NCI-H510A treated with DMSO at 0.1 percent for 48 hours (cell line): ENCODE measurements around the gene INPP5B.
"Not testable (repeated sequence)": the region's sequence is repeated elsewhere in the genome, so short reads cannot be mapped to it uniquely, and the experiment has no call there.

Experiments used
- DNase-seq: peaks from one replicate; lab custom pipeline; 2025; lab: John Stamatoyannopoulos, UW

INPP5B gene

DNA sequence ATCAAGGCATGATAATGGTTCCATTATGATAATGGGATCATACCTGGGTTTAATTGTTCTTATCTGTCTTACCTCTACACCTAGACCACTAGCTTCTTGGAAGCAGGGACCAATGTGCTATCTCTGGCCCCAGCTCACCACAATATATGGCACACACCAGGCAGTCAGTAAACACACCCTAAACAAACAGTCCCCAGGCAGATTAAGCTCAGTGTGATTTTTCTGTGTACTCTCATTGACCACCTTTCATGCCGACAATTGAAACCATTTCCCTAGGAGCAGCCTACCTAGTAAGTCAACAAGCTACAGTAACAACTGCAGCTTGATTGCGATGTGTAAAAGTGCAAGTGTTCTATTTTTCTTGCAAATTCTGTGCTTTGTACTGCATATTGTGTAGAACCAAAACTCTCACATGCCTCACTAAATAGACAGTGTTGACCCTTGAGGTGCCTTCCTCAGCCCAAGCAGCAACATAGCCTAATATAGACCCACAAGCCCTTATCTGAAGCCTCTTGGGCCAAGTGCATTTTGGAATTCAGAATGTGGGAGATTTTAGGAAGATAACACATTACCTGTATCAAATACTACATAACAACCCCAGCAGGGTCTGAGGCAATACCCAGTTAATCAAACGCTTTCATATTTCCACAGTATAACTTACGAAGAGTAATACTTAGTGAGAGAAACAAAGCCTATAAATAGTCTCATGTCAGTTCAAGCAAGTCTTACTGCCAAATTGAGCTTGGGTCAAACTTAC is 32.0 kb downstream of the INPP5B start:
- no peak for DNase-seq

DNA sequence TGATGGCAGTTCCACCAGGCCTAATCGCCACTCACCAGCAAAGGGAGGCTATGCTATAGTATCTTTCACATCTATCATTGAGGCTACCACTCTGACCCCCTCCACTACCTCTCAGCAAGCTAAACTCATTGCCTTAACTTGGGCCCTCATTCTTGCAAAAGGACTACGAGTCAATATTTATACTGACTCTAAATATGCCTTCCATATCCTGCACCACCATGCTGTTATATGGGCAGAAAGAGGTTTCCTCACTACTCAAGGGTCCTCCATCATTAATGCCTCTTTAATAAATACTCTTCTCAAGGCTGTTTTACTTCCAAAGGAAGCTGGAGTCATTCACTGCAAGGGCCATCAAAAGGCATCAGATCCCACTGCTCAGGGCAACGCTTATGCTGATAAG is 35.4 kb downstream of the INPP5B start:
- DNase-seq = not testable (repeated sequence)

DNA sequence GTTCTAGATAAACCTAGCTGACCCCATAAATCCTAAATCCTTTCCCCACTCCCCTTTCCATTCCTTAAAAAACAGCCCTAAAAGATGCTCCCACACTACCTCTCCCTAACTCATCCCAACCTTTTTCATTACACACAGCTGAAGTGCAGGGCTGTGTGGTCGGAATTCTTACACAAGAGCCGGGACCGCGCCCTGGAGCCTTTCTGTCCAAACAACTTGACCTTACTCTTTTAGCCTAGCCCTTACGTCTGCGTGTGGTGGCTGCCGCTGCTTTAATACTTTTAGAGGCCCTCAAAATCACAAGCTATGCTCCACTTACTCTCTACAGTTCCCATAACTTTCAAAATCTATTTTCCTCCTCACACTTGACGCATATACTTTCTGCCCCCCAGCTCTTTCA is 36.0 kb downstream of the INPP5B start:
- not testable (repeated sequence) for DNase-seq

GRCh38 chr1:37908531-37908930 is 38.3 kb downstream of the INPP5B start:
- not testable (repeated sequence) for DNase-seq

DNA sequence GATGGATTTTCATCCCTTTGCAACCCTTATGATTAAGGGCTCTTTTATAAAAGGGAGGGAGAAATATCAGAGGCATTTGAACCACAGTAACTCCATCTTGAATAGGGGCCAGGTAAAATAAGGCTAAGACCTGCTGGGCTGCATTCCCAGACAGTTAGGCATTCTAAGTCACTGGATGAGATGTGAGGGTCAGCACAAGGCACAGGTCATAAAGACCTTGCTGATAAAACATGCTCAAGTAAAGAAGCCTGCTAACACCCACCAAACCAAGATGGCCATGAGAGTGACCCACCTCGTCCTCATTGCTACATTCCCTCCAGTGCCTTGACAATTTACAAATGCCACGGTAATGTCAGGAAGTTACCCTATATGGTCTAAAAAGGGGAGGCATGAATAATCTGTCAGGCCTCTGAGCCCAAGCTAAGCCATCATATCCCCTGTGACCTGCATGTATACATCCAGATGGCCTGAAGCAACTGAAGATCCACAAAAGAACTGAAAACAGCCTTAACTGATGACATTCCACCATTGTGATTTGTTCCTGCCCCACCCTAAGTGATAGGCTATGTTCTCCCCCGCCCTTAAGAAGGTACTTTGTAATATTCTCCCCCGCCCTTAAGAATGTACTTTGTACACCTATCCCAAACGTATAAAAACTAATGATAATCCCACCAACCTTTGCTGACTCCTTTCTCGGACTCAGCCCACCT is 39.3 kb downstream of the INPP5B start:
- not testable (repeated sequence) for DNase-seq

DNA sequence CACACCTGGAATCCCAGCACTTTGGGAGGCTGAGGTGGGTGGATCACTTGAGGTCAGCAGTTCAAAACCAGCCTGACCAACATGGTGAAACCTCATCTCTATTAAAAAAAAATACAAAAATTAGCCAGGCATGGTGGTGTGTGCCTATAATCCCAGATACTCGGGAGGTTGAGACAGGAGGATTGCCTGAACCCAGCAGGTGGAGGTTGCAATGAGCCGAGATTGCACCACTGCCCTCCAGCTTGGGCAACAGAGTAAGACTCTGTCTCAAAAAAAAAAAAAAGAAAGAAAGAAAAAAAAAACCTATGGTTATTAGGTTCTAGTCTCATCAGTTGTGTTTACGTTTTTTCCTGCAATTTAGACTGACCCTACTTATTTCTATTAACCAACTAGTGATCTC is 40.3 kb downstream of the INPP5B start:
- not testable (repeated sequence) for DNase-seq

DNA sequence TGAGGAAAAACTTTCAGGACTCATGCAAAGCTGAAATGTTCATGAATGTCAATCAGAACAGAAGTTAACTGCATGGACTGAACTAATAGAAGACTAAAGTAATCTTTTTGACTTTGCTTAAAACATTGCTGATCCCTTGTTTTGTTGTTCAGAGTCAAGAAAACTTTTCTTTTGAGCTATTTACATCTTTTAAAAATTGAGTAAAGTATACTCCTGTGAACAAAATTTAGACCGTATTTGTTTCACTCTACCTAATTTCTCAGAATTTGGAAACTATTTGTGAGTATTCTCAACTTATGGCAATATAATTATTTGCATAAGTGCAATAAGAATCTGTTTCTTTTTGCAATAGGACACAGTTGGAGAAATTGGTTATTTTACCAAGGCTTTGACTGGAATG is 41.1 kb downstream of the INPP5B start:
- no peak for DNase-seq

DNA sequence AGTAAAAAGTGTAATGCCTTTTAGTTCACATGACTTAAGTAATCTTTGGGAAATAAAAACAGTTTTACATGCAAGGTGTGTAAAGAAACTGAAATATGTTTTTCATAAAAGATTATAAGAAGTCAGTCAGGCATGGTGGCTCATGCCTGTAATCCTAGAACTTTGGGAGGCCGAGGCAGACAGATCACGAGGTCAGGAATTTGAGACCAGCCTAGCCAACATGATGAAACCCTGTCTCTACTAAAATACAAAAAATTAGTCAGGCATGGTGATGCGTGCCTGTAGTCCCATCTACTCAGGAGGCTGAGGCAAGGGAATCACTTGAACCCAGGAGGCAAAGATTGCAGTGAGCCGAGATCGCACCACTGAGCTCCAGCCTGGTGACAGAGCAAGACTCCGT is 42.9 kb downstream of the INPP5B start:
- not testable (repeated sequence) for DNase-seq

GRCh38 chr1:37902983-37903382 is 43.9 kb downstream of the INPP5B start:
- no peak for DNase-seq

DNA sequence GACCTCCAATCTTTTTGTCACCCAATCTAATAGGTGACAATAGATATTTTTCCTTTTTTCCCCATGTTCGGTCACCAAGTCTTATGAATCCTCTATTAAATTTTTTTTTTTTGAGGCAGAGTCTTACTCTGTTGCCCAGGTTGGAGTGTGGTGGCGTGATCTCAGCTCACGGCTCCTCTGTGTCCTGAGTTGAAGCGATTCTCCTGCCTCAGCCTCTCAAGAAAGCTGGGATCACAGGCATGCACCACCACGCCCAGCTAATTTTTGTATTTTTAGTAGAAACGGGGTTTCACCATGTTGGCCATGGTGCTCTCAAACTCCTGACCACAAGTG is 45.0 kb downstream of the INPP5B start:
- no peak for DNase-seq

- no peak for DNase-seq
Measured at GRCh38 chr1:37901191-37901892, 45.5 kb downstream of the INPP5B start.

- DNase-seq = not testable (repeated sequence)
Measured at GRCh38 chr1:37897563-37897962, 49.3 kb downstream of the INPP5B start.

DNA sequence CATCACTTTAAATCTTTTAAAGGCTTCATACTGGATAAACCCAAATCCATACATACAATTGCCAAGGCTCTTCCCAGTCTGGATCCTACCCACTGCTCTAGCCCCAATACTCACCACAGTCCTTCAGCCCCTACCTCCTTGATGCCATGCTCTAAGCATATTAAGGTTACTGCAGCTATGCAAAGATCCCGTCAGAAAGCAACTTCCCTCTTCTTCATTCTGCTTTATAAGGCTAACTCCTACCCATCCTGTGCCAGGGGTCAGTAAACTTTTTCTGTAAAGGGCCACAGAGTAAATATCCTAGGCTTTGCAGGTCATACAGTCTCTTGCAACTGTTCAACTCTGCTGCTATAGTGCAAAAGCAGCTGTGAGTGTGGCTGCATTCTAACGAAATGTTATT is 53.2 kb downstream of the INPP5B start:
- no peak for DNase-seq

- no peak for DNase-seq
Measured at GRCh38 chr1:37892151-37893047, 54.5 kb downstream of the INPP5B start.

DNA sequence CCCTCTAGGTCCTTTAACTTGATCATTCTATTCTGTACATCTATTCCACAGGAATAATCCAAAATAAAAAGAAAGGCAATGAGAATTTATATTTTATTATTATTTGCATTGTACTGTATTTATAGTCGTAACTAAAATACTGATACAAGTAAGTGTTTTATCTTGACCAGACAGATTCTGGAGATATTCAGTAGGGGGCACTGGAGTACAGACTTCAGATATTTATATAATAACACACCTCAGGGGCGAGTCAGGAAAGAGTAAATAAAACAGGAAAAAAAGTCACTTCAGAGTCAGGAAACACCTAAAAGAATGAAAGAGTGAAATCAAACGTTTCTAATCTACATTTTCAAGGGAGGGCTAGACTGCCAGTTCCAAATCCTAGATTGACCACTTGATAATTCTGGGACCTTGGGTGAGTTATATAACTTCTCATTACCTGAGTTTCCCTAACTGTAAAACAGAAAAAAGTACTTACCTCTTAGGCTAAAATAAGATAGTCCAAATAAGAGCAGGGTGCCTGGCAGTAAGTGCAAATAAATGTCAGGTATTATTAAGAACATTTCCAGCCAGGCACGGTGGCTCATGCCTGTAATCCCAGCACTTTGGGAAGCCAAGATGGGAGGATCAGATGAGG is 56.4 kb downstream of the INPP5B start:
- peak; percentile 98 for DNase-seq

- no peak for DNase-seq
Measured at GRCh38 chr1:37888022-37888700, 58.7 kb downstream of the INPP5B start.

GRCh38 chr1:37884145-37884544 is 62.7 kb downstream of the INPP5B start:
- no peak for DNase-seq

- no peak for DNase-seq
Measured at GRCh38 chr1:37883671-37884070, 63.2 kb downstream of the INPP5B start.

DNA sequence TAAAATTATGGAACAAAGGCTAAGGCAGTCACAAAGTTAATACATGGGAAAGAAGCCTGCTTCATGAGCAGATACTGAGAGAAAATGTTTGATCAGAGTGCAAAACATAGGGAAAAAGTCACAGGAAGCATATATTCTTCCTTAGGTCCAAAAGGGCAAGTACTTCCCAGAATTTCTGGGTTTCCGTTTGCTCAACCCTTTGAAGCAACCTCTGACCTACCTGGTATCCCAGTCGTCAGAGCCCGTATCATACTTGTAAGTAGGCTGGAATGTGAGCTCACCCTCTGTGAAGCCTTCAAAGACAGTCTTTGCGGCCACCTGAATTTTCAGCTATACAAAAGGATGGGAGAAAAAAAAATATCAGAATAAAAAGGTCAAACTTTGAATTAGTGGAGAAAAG is 67.0 kb downstream of the INPP5B start:
- DNase-seq = no peak

GRCh38 chr1:37878071-37878470 is 68.8 kb downstream of the INPP5B start:
- no peak for DNase-seq

- DNase-seq = no peak
Measured at GRCh38 chr1:37875833-37876232, 71.0 kb downstream of the INPP5B start.
